NCI-H2227 (cell line): ENCODE measurements around the gene NME7.
"Not testable (repeated sequence)": the region's sequence is repeated elsewhere in the genome, so short reads cannot be mapped to it uniquely, and the experiment has no call there.

Experiments used
- DNase-seq: peaks from one replicate; lab custom pipeline; 2025; ENCODE audit not compliant: unreplicated experiment; lab: John Stamatoyannopoulos, UW

NME7 gene

DNA sequence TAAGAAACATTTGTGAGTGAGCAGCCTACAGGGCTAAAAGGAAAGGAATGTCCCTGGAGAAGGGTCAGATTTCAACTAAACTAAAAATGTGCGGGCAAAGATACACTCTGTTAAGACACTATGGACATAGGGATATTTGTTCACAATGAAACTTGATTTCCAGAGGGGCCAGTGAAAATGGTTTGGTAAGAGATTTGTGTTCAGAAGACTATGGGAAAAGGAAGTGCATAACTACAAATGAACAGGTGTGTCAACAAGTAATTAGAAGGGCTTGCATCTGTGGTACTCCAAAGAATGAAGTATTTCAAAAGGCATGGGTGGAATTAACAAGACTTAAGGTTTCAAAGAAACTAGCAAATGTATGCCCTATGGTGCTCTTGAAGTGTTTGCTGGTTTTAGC, 60.4 kb downstream of the NME7 start:
- no peak for DNase-seq

DNA sequence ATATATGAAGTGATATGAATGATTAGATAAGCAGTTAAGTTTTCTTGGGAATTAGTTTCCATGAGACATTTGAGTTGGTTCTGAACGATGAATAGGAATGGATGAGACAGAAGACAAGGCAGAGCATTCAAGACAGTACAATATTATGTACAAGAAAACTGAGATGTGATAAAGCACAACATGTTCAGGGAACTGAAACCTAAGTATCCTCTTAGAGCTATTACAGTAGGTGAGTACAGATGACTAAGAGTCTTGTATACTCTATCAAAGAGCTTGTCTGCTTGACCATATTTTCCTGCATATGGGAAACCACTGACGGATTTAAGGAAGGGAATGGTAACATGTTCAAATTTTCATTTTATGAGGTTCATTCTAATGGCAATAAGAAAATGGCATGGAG, 61.6 kb downstream of the NME7 start:
- DNase-seq, result no peak

DNA sequence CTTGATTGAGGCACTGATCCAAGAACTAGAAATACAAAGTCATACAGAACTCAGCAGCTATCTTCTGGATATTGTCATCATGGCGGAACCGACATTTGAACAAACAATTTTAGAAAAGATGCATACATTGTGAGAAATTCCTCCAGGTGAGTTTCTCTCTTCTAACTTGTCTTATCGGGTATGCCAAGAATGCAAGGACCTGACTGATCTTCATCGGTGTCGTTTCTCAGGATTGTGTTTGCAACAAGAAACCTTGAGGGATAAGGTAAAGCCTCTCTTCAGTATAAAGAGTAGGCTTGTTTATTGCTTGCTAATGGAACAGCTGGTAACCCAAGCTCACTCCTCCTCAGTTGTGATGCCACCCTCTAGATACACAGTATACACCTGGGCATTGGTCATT, 62.2 kb downstream of the NME7 start:
- no peak for DNase-seq

DNA sequence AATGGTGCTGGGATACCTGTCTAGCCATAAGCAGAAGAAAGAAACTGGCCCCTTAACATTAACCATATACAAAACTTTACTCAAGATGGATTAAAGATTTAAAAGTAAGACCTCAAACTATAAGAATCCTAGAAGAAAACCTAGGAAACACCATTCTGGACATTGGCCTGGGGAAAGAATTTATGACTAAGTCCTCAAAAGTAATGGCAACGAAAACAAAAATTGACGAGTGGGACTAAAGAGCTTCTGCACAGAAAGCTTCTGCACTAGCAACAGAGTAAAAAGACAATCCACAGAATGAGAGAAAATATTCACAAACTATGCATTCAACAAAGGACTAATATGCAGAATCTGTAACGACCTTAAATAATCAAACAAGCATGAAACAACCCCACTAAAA, 66.7 kb downstream of the NME7 start:
- no peak for DNase-seq

DNA sequence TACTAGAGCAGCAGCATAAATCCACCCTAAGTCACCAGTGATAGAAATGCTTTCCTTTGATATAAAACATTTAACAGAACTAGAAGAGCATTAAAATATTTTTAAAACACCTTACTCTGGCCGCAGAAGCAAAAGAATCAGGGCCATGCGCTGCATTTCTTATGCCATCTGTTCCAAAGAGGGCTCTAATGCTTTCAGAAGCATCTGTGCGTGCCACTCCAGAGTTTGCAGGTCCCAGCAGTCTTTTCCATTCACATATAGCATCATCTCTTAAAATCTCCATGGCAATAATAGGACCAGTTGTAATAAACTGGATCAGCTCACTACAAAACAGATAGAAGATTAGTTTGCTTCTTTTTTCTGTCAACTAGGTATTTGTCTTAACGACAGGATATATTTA, 69.2 kb downstream of the NME7 start:
- DNase-seq, result no peak

DNA sequence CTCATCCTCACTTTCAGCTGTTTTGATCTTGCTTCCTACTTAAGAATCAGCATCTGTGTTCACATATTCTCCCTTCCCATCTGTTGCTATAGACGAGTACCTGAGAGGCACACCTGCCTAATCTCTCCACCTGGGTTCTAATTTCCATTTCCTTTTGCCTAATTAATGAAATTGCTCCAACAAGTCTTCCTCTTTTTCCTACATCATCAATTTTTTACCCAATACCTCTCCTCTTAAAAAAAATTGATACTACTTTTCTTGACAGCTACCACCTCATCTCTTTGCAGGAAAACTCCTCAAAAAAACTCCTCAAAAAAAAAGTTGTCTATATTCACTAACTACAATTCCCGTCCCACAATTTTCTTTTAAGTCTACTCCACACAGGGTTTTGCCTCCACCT, 71.8 kb downstream of the NME7 start:
- no peak for DNase-seq

DNA sequence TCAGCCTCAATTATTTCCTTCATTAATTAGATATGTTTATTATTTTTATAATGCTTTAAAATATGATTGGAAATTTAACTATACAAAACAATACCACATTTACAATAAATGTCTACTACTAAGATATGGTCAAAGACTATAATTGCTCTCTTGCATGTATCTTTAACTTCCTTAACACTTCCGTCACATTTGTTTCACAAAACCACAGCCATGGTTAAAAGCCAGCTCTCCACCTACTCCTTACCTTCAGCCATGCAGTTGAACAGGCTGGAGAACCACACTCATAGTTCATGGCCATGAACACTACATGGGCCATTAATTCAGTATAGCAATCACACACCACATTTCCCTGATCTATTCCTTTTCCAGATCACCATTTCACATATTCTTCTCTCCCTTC, 72.2 kb downstream of the NME7 start:
- no peak for DNase-seq

DNA sequence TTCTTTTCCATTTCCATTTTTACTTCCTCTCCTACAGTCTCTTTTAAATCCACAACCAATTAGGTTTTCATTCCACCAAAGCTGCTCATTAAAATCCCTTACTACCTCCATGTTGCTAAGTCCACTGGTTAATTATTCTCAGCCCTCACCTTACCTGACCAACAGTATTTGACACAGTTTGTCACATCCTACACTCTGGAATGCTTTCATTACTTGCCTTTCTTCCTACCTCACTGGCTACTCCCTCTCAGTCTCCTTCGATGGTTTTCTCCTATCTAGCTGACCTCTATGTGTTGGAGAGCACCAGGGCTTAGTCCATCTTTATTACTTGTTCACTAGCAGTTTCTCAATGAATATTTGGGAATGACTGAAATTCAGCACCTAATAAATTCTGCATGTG, 78.6 kb downstream of the NME7 start:
- DNase-seq, result no peak

DNA sequence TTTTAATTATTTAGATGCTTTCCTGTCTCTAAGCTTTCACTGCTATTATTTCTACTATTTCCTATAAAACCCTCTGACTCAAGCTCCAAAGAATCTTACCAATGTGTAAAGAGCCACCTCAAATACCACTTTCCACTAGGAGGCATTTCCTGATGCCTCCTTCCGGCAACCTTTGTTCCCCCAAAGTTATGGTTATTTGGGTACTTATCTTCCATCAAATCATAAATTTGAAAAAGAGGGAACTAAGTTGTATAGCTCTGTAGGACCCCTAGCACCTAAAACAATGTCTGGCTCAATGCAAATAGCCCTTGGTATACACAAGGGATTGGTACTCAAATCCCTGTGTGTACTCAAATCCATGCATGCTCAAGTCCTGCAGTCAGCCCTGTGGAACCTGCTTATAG, 79.6 kb downstream of the NME7 start:
- DNase-seq, result no peak

DNA sequence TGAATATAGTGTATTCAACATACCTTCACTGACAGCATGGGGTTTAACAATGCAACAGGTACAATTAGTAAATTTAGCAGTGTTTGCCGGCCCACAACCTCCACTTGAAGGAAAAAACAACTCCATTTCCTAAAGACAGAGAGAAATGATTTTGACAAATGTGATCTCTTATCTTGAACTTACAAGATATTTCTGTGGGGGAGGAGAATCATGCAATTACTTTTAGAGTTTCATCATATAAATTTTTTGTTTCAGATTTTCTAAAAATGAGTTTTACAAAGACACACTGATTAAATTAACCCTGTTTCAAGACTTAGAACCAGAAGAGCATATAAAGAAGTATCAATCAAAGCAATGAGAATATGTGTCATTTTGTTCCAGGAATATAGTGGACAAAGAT, 80.3 kb downstream of the NME7 start:
- no peak for DNase-seq

DNA sequence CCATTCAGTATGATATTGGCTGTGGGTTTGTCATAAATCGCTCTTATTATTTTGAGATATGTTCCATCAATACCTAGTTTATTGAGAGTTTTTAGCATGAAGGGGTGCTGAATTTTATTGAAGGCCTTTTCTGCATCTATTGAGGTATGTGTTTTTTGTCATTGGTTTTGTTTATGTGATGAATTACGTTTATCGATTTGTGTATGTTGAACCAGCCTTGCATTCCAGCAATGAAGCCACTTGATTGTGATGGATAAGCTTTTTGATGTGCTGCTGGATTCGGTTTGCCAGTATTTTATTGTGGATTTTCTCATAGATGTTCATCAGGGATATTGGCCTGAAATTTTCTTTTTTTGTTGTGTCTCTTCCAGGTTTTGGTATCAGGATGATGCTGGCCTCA, 86.0 kb downstream of the NME7 start:
- not testable (repeated sequence) for DNase-seq

DNA sequence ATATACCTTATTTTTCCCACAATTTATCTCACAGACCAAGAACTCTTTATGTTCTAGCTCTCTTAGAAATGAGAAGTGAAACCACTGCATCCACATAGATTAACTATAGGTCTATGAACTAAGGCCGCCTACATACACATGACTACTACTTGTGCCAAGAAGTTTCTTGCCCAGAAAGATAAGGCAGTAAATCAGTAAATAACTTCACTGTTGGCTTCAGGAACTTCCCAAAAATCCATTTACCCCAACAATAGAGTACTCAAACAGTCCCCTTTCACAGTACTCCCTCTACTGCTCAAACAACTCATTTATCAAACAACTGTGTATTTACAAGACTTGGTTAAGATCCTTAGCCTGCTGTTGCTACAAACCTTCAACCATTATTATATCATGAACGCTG, 96.5 kb downstream of the NME7 start:
- no peak for DNase-seq

DNA sequence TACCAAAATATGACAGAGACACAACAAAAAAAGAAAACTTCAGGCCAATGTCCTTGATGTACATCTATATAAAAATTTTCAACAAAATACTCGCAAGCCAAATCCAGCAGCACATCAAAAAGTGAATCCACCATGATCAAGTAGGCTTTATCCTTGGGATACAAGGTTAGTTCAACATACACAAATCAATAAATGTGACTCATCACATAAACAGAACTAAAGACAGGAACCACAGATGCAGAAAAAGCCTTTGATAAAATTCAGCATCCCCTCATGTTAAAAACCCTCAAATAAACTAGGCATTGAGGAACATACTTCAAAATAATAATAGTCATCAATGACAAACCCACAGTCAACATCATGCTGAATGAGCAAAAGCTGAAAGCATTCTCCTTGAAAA, 101.5 kb downstream of the NME7 start:
- no peak for DNase-seq

DNA sequence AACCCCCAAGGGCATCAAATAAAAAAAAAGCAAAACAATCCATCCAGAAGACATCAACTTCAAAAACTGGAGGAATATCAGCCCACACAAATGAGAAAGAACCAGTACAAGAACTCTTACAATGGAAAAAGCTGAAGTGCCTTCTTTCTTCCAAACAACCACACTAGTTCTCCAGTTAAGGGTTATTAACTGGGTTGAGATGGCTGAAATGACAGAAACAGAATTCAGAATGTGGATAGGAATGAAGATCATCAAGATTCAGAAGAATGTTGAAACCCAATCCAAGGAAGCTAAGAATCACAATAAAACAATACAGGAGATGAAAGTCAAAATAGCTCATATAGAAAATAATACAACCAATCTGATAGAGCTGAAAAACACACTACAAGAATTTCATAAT, 104.5 kb downstream of the NME7 start:
- DNase-seq, result no peak

DNA sequence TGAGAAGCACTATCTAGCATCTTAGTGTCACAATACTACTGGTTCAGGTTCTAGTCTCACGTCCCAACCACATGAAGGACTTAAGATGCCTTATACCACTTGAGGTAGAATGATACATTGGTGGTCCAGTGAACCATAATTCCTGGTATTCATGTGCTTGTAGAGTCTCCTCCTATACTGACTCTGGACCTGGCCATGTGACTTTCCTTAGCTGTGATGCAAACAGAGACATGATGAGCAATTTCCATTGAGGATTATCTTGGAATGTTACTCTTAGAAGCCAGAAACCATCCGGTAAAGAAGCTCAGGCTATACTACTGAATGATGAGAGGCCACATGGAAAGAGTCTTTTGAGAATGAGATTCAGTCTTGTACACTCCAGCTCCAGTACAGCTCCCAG, 105.7 kb downstream of the NME7 start:
- DNase-seq, result no peak

DNA sequence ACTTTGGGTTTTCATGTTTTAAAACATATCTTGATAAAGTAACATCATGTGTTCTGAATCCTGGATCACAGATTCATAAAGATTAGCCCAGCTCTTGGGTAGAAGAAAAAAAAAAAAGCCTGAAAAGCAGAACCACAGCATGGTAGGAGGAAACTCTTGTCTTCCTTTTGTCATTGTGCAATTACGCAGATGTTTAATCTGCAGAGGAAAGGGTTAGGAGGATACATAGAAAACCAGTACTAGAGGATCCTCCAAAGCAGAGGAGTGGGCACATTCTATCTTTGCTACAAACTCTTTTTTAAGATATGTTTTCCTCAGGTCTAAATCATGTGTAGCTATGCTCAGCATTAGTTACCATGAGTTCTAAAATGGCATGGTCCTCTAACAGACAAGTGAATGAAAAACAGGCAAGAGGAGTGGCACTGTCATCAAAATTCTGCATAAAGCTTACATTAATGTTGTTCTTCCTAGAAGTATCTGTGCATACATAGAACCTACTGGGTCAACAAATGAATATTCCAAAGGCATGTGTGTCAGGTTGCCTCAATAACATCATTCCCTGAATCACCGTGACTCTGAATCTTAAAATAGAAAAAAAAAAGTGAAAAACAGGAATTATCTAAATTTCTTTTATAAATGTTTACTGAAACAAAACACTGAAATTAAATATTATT, 107.0 kb downstream of the NME7 start:
- no peak for DNase-seq

DNA sequence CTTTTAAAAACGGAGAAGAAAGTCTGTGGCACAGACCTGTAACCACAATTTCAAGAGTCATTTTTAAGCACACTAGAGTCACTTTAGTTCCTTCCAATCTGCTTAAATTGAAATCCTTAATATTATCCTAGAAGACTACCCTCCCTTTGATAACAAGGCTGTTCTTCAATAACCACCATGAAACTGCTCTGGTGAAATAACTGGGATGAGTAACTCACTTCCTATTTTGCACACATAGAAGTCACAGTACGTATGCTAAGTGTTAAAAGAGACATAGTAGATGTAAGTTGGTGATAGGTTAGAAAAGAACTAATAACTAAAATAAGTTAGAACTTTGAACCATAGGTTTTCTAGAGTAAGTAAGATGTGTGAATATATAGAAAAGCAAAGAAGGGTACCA, 107.8 kb downstream of the NME7 start:
- DNase-seq, result no peak

DNA sequence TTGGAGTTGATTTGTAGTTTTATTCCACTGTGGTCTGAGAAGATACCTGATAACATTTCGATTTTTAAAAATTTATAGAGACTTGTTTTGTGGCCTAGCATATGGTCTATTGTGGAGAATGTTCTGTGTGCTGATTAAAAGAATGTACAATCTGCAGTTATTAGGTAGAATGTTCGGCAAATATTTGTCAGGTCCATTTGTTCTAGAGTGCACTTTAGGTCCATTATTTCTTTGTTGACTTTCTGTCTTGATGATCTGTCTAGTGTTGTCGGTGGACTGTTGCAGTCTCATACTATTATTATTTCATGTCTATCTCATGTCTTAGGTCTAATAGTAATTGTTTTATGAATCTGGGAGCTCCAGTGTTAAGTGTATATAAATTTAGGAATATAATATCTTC, 116.8 kb downstream of the NME7 start:
- DNase-seq, result no peak

DNA sequence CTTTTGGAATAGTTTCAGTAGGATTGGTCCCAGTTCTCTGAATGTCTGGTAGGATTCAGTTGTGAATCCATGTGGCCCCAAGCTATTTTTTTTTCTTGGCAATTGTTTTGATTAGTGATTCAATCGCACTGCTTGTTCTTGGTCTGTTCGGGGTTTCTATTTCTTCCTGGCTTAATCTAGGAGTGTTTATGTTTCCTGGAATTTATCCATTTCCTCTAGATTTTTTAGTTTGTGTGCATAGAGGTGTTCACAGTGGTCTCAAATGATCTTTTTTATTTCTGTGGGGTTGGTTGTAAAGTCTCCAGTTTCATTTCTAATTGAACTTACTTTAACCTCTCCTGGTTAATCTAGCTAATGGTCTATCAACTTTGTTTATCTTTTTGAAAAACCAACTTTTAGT, 117.6 kb downstream of the NME7 start:
- no peak for DNase-seq

DNA sequence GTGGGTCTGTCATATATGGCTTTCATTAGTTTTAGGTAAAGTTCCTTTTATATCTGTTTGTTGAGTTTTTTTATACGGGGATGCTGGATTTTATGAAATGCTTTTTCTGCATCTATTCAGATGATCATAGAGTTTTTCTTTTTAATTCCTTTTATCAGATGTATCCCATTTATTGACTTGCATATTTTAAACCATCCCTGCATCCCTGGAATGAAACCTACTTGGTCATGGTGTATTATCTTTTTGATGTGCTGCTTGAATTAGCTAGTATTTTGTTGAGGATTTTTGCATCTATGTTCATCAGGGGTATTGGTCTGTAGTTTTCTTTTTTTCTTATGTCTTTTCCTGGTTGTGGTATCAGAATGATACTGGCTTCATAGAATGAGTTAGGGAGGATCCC, 118.0 kb downstream of the NME7 start:
- DNase-seq, result no peak

DNA sequence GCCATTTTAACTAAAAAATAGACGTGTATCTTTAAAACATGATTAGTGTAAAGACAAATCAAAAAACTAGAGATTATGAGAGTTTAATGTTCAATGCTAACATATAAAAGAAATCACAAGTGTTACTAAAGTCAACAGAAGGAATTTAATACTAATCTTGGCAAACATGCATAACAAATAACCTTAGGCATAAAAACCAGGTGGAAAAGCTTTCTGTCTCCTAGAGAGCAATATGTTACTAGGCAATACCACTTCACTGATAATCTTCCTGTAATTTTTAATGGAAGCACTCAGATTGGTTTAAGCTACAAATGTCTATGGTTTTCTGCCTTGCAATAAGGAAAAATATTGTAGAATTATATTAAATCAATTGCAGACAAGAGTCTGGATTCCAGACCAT, 121.9 kb downstream of the NME7 start:
- DNase-seq, result no peak

DNA sequence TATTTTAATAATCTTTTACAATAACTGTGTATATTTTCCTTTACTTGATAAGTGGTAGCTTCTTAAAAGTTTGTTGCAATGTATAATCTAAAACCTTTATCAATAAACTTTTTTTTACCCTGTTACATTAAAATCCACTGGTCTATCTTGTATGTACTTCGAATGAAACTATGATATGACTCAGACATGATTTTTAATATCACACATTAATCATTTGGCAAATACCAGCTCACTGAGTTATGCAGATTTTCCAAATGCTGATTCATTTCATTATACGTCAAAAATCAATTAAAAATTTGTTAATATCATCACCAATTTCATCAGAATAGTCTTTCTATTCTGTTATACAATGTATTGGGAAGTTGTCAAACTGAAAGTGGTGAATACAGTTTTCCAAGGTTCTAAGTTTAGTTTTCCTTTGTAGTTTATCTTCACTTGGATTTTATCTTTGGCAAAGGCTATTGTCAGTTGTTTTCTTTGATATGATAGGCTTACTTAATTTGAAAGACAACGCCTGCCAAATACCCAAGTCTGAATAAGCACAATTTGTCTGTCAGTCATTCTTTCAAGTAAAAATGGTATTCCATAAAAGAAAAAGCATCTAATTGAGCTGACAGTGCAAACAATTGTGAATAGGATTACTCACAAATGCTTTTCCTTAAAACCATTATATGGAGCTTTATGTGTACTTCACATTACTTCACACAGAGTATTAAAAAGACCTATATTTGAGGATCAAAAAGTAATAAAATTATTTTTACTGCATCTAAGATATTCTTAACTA, 127.0 kb downstream of the NME7 start:
- no peak for DNase-seq

DNA sequence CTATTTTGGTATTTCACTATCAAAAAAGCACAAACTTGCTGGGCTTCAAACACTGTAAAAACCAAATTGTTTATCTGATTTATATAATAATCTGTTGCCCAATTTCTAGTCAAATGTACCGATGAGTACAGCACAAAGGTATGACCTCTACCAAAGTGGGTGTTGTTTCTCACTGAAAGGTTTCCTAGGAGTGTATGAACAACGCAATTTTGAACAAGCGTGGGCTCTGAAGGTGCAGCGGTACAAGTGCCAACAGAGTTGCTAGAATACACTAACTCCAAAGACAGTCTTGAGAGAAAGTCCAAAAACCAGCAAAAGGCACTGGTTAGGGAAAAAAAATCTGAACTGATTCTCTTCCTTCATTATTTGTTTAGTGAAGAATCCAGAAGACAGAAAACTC, 130.7 kb downstream of the NME7 start:
- DNase-seq, result no peak
